Nephron (organoid): ENCODE data around the gene GPS1.

Experiments
- H3K27ac Mint-ChIP-seq, 3 experiments: 2 replicates each; pipeline ENCODE4 v1.8.0; 2020; ENCODE audit warnings: mixed read lengths in 3 of 3, mild to moderate bottlenecking in 2 of 3, moderate library complexity in 1 of 3
- H3K27me3 Mint-ChIP-seq: 2 replicates; pipeline ENCODE4 v1.8.0; 2021; ENCODE audit warnings: low read depth, mild to moderate bottlenecking, moderate library complexity, mixed read lengths
- H3K36me3 Mint-ChIP-seq: 2 replicates; pipeline ENCODE4 v1.8.0; 2020; ENCODE audit warnings: low read depth, mixed read lengths
- H3K4me1 Mint-ChIP-seq: 2 replicates; pipeline ENCODE4 v1.8.0; 2020; ENCODE audit warnings: mixed read lengths
- H3K4me3 Mint-ChIP-seq, 3 experiments: 2 replicates each; pipeline ENCODE4 v1.8.0; 2020; ENCODE audit warnings: mild to moderate bottlenecking in 3 of 3, mixed read lengths in 3 of 3, moderate library complexity in 2 of 3
- H3K9me3 Mint-ChIP-seq: 2 replicates; pipeline ENCODE4 v1.8.0; 2020; ENCODE audit warnings: mixed read lengths
- CTCF ChIP-seq, 3 experiments: fragments of 200-600 bp; sonication (generic); IDR thresholded peaks; one replicate each; pipeline ENCODE4 v1.5.0; 2021; ENCODE audit warnings: antibody characterized with exemption in 3 of 3; ENCODE audit not compliant: unreplicated experiment in 3 of 3

The GPS1 gene

GRCh38 chr17:82092628-82092994, 40.9 kb downstream of the GPS1 start:
- peaks cover 8% of the 10 kb centered on the region for H3K36me3 Mint-ChIP-seq

GRCh38 chr17:82092995-82093751, 41.5 kb downstream of the GPS1 start:
- no peaks in the 10 kb centered on the region for H3K4me1 Mint-ChIP-seq
- TF ChIP-seq CTCF (IDR thresholded peaks at IDR 0.05; ENCODE audit: unreplicated experiment in 3 of 3) = no peak
- peaks cover 6% of the 10 kb centered on the region for H3K36me3 Mint-ChIP-seq

More at GRCh38 chr17:82092628-82092994, 40.9 kb downstream of the GPS1 start:
- Mint-ChIP-seq H3K9me3 (no peaks in the 10 kb centered on the region), H3K27me3 (no peaks in the 10 kb centered on the region), H3K27ac (no peak overlapping the region), H3K4me1 (no peaks in the 10 kb centered on the region), H3K4me3 (no peak overlapping the region)
- TF ChIP-seq CTCF (IDR thresholded peaks at IDR 0.05; ENCODE audit: unreplicated experiment in 3 of 3) = no peak

GRCh38 chr17:82094931-82095776, 43.5 kb downstream of the GPS1 start:
- peak overlapping the region in 1 of 3 experiments; percentile 76 for H3K4me3 Mint-ChIP-seq
- no peaks in the 10 kb centered on the region for H3K4me1 Mint-ChIP-seq
- no peaks in the 10 kb centered on the region for H3K9me3 Mint-ChIP-seq
- no peaks in the 10 kb centered on the region for H3K27me3 Mint-ChIP-seq
- TF ChIP-seq CTCF (IDR thresholded peaks at IDR 0.05; ENCODE audit: unreplicated experiment in 3 of 3) = no peak
- no peak overlapping the region for H3K27ac Mint-ChIP-seq
- H3K36me3 Mint-ChIP-seq = peaks cover 5% of the 10 kb centered on the region

More at GRCh38 chr17:82092995-82093751, 41.5 kb downstream of the GPS1 start:
- Mint-ChIP-seq H3K27ac (no peak overlapping the region), H3K27me3 (no peaks in the 10 kb centered on the region), H3K9me3 (no peaks in the 10 kb centered on the region), H3K4me3 (peak overlapping the region in 1 of 3 experiments; percentile 45)

GRCh38 chr17:82095777-82096708, 44.3 kb downstream of the GPS1 start:
- no peak for TF ChIP-seq CTCF (IDR thresholded peaks at IDR 0.05; ENCODE audit: unreplicated experiment in 3 of 3)
- Mint-ChIP-seq H3K4me1 (no peaks in the 10 kb centered on the region), H3K36me3 (peaks cover 5% of the 10 kb centered on the region), H3K4me3 (peak overlapping the region; percentile 77 to 83 (median 79)), H3K27me3 (no peaks in the 10 kb centered on the region), H3K9me3 (no peaks in the 10 kb centered on the region), H3K27ac (no peak overlapping the region)

GRCh38 chr17:82096709-82097183, 45.0 kb downstream of the GPS1 start:
- H3K36me3 Mint-ChIP-seq = peaks cover 5% of the 10 kb centered on the region

More at GRCh38 chr17:82096709-82097183, 45.0 kb downstream of the GPS1 start:
- Mint-ChIP-seq H3K27me3 (no peaks in the 10 kb centered on the region), H3K4me3 (peak overlapping the region; percentile 75 to 77 (median 77)), H3K4me1 (no peaks in the 10 kb centered on the region), H3K9me3 (no peaks in the 10 kb centered on the region), H3K27ac (no peak overlapping the region)
- no peak for TF ChIP-seq CTCF (IDR thresholded peaks at IDR 0.05; ENCODE audit: unreplicated experiment in 3 of 3)
